GM21723 (cell line): ENCODE data around the gene SLAIN1.

Experiments used
- ATAC-seq: cut with Tn5 transposase; IDR thresholded peaks from one replicate; pipeline ENCODE4 v1.9.1; 2021; ENCODE audit warnings: mild to moderate bottlenecking, moderate library complexity; ENCODE audit not compliant: unreplicated experiment

Gene SLAIN1

DNA sequence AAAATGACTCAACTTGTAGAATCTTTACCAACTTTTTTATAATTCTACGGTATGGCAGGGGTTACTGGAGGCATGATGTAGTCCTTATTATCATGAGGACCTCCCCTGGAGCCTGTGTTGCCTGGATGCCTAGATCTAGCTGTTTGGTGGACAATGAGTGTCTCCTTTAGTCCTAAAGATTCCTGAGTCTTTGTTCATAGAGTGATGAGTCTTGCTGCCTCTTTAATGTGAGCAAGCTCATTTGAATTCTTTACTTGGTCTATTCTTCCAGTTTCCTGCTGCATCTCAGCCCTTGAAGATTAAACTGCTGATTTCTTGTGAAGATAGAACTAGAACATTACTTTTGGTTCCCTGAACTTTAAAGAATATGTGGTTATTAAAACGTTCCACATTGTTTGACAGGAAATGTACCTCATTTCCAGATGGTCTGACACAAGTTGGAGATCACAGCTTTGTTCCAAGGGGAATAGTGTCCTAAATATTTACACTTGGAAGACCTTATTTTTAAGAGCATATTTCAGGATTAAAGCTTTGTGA lies 51.9 kb downstream of the SLAIN1 start:
- ATAC-seq: no peak

DNA sequence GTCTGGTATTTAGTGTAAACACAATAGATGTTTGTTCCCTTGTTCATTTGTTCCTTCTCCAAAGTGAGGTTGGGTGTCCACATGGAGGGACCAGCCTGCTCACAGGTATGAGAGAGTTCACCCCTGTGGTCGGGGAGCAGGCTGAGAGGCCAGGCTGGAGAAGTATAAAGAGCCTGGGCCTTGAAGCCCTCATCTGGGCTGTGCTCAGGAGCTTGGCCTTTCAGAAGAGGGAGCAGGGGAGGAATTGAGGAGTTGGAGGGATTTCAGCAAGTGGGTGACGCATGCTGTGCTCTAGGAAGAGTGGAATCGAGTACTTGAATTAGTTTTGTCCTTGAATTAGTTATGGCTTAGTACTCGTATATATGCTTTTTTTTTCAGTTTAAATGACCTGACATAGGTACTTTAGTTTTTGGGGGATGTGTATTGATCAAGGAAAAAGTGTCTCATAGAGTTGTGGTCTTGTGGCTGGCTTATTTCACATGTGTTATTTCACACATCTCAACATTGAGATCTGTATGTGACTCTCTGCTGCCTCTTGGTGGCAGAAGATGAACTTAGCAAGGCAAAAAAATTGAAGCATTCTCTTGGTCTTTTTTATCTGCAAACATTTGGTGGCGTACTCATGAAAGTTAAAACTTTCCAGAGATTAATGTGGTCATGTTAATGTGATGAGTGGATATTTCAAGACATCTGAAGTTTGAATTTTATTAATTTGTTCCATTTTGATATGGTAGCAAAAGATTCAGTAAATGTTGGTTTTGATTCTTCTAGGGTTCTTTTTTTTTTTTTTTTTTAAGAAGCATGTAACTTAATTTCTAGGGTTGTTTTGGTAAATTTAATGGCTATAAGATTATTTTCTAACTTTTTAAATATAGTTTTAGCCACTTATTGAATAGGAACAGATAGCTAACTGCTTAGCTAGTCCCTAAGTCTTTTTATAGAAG lies 54.3 kb downstream of the SLAIN1 start:
- peak; percentile 87 for ATAC-seq

DNA sequence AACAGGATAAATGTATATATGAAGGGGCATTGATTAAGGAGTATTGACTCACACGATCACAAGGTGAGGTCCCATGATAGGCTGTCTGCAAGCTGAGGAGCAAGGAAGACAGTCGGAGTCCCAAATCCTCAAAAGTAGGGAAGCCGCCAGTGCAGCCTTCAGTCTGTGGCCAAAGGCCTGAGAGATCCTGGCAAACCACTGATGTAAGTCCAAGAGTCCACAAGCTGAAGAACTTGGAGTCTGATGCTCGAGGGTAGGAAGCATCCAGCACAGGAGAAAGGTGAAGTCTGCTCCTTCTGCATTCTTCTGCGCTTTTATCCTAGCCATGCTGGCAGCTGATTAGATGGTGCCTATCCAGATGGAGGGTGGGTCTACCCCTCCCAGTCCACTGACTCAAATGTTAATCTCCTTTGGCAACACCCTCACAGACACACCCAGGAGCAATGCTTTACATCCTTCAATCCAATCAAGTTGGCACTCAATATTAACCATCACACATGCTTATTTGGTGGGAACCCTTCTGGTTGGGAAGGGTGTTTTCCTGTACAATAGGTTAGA lies 55.1 kb downstream of the SLAIN1 start:
- ATAC-seq: no peak

DNA sequence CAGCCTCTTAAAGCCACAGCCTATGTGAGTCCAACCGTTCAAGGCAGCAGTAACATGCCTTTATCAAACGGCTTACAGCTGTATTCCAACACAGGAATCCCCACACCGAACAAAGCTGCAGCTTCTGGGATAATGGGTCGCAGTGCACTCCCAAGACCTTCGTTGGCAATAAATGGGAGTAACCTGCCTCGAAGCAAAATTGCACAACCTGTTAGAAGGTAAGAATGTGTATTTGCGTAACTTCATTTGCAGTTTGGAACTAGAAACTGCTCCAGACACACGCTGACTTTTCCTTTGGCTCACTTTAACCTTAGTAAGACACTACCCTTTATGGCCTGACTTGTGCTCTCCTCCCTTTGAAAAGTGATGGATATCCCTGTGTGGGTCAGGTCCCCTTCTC lies 63.4 kb downstream of the SLAIN1 start:
- no peak for ATAC-seq

DNA sequence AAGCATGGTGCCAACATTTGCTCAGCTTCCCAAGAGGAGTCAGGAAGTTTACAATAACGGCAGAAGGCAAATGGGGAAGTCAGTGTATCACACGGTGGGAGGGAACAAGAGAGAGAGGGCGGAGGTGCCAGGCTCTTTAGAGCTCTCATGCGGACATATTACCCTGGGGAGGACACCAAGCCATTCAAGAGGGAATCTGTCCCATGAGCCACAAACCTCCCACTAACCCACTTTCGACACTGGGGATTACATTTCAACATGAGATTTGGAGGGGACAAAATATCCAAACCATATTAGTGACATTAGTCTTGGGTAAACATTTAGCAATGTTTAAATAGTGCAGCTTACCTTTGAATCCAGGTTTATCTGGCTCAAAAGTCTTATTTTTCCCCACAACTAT lies 69.9 kb downstream of the SLAIN1 start:
- ATAC-seq: no peak

DNA sequence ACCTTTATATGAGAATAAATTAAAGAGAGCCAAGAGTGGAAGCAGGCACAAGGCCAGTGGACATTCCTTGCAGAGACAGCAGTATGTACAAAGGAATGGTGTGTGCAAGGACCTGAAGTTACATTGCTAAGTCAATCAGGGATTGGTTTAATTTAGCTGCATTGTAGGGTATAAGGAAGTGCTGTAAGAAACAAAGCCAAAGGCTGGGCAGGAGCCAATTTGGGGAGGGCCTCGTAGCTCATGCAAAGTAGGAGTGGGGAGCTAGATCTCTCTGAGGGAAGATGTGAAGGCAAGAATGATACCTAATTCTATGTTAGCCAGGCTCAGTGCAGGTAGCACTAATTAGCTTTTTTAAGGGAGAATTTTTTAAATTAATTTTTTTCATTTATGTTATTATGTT lies 76.7 kb downstream of the SLAIN1 start:
- ATAC-seq: no peak

DNA sequence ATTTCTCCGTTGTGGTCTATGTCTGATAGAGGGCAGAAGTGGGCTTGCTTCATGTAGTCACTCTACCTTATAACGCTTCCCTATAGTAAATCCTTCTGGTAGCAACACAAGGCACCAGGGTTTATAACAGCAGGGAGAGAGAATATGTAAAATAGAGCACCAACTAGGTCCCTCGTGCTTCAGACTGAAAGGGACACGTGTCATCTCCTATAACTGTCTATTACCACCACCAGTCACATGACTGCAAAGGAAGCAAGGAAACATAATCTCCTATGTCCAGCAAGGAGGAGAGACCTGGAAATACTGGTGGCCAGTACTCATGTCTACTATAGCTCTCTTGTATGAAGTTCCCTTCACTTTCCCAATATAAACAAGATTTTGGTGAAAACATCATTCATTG lies 79.2 kb downstream of the SLAIN1 start:
- no peak for ATAC-seq

DNA sequence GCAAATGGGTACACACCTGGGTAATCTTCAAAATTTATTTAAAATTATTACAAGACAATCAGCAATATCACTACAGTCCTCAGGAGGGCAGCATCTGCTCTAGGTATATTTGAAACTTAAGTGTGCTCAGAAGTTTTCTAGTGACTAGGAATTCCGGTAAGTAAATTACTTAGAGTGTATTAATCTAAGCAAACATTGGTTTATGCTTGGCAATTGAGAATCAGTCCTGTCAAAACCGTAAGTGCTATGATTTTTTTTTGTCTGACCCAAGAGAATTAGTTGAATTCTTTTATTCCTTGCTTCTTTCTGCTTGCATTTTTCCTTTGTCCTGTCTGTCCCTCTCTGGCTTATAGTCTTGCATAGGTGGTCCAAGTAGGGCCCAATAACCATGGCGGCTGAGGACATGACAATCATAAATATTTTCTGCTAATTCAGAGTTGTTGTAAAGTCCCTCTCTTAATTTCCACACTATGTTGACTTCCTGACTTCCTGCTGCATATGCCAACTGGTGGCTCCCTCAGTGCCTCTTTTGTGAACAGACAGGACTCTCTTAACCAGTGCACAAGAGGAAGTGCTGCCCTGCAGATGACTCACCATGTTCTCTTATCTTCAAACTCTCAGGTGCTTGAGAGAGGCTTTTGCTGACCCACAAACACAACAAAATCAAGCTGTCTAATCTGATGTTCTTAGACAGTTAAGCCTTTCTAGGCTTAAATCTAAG lies 82.2 kb downstream of the SLAIN1 start:
- peak; percentile 77 for ATAC-seq

DNA sequence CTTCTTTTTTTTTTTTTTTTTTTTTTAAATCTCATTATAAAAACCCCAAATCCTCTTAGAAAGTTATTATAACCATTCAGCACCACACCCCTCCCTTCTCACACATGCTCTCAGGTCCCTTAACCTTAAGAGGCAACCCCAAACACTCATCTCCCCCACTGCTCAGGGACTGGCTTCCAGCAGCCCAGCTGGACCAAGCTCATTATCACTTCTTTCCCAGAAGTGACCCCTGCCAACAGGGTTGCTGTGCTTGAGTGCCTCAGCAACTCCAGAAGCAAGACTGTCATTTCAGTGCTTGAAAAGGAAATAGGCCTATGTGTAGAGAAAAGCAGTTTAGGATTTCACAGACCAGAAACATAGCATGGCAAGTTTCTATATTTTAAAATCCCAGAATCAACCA lies 84.3 kb downstream of the SLAIN1 start:
- ATAC-seq: no peak

DNA sequence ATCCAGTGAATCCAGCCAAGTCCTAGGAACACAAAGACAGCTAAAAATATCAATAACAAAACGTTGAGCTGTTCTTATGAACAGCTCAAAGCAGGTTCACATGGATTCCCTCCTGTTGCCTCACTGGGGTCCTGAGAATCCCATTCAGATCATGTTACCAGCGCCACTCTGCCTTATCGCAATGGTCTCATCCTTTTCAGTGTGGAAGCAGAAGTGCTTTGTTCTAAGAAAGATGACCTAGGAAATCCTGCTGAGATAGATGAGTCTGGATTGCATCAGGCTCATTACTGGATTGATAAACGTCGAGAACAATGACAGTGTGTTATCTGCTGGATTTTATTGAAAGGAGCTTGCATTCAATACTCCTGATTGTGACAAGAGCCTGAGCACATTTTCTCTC lies 87.0 kb downstream of the SLAIN1 start:
- ATAC-seq: no peak

DNA sequence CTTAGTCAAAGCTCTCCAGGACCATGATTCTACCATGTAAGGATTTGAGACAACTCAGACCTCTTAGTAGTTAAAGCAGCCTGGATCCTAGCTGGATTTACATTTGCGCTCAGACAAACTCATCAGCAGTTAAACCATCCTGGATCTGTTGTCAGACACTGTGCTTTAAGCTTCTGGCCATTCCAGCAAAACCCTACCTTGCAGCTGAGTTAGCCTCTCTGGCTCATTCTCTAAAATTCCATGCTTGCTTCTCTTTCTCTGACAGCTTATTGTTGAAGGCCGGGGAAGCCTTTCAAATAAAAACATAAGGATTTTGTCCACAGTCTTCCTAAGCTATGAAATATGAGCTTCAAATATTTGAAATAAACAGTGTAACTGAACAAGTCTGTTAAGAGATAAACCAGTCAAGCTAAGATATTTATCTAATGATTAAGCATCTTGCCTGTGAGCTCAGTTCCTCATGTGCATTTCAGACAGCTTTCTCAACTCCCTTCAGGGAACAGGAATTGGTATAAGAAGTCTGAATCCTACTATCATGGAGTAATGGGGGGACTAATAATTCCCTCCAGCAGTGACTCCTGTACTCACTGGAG lies 89.3 kb downstream of the SLAIN1 start:
- no peak for ATAC-seq

DNA sequence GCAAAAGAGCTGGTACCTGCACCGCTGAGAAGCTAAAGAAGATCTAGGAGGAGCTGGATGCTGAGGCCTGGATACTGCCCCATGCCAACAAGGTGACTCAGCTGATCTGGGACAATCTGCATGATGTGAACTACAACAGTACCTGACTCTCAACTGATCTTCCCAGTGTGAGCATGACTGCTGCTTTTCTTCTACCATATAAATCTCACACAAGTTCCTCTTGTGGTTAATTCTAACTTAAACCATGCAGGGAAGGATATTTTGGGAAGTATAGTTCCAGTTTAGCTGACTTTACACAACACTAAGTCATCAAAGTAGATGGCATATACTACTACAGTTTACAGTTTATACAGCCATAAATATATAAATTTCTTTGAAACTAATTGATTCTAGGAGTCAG lies 91.9 kb downstream of the SLAIN1 start:
- ATAC-seq: no peak

DNA sequence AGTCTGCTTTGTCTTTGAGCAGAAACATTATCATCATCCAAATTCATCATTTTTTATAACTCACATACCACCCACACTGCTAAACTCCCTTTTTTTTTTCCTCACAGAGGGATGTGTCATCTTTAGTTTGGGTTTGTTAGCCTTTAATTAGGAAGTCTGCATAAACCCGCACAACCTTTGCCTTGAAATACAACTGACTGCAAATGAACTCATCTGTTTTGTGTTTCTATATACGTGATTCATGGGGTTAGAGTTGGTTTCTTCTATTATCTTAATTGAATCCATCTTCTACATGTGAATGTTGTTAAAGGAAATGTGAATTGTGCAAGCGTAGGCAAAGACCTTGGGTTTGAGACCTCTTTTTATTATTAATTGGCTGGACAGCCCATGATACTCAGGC lies 102.7 kb downstream of the SLAIN1 start:
- ATAC-seq: no peak

DNA sequence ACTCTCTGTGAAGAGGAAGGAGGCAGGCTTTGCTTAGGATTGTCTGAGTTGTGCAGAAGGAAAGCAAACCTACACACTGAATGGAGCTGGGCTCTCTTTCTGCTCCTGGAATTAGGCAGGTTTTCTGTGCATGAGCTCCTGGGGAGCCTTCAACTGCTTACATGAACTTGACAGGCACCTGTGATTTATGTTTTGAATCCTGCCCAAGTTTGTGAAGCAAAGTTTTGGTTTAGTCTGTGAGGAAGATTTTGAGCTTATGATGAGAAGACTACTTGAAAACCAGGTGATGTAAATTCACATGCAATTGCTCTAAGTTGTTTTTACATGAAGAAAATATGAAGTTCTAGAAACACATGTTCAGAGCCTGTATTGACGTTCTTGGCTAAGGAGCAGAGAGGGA lies 109.0 kb downstream of the SLAIN1 start:
- ATAC-seq: no peak

DNA sequence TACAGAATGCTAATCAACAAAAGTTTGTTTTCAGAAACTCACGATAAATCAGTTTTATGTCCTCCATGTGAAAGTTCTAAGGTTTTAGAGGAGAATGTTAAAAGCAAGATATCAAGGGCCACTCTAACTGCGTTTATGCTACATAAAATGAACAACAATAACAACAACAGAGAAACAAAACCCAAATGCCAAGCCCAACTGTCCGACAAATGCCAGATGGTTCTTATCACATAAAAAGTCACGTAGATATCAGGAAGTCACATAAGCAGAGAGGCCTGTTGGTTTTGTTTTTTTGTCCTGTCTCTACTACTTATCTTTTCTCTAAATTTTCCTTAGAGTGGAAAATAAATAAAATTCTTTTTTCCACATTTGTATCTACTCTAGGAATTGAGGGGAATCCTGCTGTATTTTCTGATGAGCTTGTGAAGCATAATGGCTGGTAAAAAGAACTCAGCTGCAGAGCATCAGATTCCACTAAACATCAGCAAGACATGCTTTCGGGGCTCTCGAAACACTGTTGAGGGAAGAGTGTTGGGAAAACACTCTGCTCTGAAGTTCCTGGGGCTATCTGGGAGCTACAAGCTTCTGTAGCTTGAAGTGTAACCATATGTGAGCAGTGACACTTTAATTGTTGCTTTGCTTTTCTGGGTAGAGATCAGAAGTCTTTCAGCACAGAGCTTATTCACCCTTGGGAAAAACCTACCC lies 110.1 kb downstream of the SLAIN1 start:
- ATAC-seq: no peak

DNA sequence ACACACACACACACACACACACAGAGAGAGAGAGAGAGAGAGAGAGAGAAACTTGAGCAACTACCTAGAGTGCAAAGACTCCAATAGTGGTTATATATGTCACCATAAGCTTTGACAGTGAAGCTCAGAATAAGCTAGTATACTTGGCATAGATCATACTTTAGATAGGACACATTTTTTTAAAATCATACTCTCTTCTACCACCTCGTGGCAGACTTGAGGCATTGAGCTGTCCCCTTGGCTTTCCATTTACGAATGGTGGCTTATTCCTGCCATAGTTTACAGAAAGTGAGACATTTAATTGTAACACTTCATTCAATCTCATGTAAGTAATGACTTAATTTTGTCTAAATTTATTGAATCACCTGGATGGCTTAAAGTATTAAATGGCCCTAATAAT lies 112.9 kb downstream of the SLAIN1 start:
- peak; percentile 76 for ATAC-seq

DNA sequence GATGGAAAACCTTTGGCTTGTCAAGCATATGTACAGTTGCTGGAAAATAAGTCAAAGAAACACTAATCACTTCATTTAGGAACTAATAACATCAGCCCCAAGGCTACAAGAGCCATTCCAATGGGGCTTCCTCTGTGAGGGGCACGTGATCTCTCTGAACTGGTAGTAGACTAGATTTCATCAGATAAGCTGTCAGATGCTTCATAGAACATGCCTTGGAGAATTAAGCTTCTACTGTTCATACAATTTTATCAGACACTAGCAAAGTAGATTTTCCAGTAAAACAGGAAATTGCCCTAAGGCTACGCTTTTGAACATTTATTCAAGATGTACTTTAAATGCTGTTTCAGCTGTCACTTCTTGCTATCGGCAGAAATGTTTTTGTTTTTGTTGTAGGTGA lies 113.4 kb downstream of the SLAIN1 start:
- ATAC-seq: no peak

DNA sequence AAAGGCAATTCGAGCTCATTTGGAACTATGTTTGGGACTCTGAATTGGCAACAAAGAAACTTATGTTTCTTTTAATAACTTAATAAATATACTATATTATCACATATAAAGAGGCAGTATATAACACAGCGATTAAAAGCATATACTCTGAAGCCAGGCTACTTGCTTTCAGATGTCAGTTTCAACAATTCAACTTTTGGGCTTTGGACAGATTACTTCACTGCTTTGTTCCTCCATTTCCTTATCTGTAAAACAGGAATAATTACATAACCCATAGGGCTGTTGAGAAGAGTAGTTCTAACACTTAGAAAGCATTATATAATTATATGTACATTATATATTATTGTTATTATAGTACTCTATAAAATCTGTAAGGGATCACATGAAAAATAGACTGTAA lies 113.9 kb downstream of the SLAIN1 start:
- no peak for ATAC-seq

DNA sequence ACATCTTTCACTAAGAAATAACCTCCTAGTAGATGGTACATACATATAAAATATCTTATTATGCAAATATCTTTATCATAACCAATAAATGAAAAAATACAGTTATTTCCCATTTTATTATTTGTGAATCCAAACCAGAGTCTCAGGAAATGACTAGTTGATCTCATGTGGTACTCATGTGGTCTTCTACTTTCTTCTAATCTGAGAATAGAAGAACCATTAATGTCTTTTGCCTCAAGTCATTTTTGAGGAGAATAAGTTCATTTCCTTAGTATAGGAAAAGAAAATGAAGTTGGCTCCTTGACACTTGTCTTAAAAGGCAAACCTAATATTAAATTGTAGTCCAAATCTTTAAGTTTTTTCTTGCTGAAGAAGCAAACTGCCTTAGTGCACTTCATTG lies 114.5 kb downstream of the SLAIN1 start:
- no peak for ATAC-seq
